ENCODE measurements around the gene ZNF30.
"Not testable (repeated sequence)": the region's sequence is repeated elsewhere in the genome, so short reads cannot be mapped to it uniquely, and the experiment has no call there.

Gene ZNF30

DNA sequence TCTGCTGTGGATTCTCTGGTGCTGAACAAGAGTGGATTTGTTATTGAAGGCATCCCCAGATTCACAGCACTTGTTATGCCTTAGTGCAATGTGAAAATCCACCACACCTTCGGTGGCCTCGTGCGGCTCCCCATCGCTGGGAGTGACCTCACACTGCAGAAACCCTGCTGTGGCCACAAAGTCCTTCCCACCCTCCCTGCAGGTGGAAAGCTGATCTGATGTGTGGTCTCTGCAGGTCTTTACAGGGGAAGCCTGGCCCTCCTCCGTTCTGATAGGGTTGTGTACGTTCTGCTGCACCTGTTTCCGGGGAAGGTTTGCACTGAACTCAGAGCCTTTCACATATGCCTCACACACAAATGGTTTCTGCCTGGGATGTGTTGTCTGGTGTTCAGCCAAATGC is 32.3 kb downstream of the ZNF30 start:
- H3K27me3 ChIP-seq (replicated peaks; ENCODE audit: control insufficient read depth, insufficient read depth, low read length, poor library complexity, severe bottlenecking), result no peaks in the 10 kb centered on the region
- H3K4me3 ChIP-seq (ENCODE audit: insufficient read depth, low read depth, low read length, poor library complexity, severe bottlenecking), result no peak overlapping the region
- peaks cover 54% of the 10 kb centered on the region for H3K36me3 ChIP-seq (ENCODE audit: control insufficient read depth, insufficient read depth, low read length)
- peaks cover 9% of the 10 kb centered on the region for H3K4me1 ChIP-seq (ENCODE audit: control insufficient read depth, insufficient read depth, low read length, poor library complexity, severe bottlenecking)
- H3K9me3 ChIP-seq (ENCODE audit: control insufficient read depth, low read length), result peaks cover 67% of the 10 kb centered on the region
- no peak overlapping the region for H3K27ac ChIP-seq (ENCODE audit: insufficient read depth, low read length, poor library complexity, severe bottlenecking)
- no peak for DNase-seq

DNA sequence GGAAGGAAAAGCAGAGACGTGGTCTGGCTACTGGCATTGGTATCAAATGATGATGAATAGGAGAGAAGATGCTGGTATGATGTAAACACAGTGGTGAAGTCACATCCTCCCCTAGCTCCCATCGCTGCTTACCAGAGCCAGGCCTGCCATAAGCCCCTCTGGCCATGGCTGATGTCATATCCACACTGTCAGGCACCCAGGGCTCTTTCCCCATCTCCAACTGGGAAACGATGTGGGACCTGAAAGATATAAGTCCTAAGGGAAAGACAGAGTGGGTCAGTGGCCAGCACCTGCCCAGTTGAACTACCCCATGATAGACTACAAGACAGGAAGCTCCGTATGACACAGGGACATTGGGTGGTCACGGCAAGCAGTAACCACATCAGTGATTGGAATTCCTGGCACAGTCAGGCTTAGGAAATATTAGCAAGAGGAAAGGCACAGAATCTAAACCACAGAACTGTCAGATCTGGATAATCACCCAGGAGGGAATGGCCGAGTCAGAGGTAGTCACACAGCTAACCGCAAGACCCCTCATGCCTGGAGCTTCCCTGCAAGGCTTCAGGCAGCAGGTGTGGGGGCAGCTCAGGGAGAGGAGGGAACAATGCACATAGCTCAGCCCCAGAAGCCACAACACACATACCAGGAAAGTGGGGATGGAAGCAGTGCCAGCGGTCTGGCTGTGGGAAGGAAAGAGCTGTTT is 33.6 kb downstream of the ZNF30 start:
- H3K9me3 ChIP-seq (ENCODE audit: control insufficient read depth, low read length), result peaks cover 65% of the 10 kb centered on the region
- H3K4me3 ChIP-seq (ENCODE audit: insufficient read depth, low read depth, low read length, poor library complexity, severe bottlenecking), result no peak overlapping the region
- no peak for DNase-seq
- no peaks in the 10 kb centered on the region for H3K27me3 ChIP-seq (replicated peaks; ENCODE audit: control insufficient read depth, insufficient read depth, low read length, poor library complexity, severe bottlenecking)
- peaks cover 9% of the 10 kb centered on the region for H3K4me1 ChIP-seq (ENCODE audit: control insufficient read depth, insufficient read depth, low read length, poor library complexity, severe bottlenecking)
- no peak overlapping the region for H3K27ac ChIP-seq (ENCODE audit: insufficient read depth, low read length, poor library complexity, severe bottlenecking)
- peaks cover 54% of the 10 kb centered on the region for H3K36me3 ChIP-seq (ENCODE audit: control insufficient read depth, insufficient read depth, low read length)

DNA sequence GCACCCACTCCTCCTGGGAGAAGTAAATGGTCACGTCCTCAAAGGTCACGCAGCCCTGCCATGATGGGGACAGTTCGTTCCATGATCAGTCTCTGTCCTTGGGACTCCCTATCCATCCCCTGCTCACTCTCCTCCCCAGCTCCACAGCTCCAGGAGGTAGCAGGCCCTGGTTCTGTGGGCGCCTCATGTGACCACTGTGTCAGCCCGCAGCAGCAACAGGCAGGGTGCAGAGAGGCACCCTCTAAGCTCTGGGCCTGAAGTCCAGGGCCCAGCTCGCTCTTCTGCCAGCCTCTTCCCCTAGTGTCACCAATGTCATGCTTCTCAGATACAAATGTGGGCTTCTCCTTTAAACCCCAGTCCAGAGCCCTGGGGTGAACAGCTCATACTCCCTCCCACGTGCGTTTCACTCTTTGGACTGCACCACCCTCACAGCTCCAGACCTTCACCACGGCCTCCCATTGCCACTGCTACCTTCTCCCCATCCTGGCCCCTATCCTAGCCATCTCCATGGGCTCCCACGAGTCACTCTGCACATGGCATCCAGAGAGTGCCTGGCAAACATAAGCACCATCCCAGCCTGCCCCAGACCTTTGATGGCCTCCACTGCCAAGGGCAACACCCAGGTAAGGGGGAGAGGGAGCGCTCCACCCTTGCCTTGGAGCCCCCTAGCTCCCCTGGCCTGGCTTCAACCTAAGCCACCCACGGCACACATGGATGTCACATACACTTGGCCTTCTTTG is 34.4 kb downstream of the ZNF30 start:
- peaks cover 50% of the 10 kb centered on the region for H3K36me3 ChIP-seq (ENCODE audit: control insufficient read depth, insufficient read depth, low read length)
- H3K4me3 ChIP-seq (ENCODE audit: insufficient read depth, low read depth, low read length, poor library complexity, severe bottlenecking), result peak overlapping the region; percentile 10
- H3K27ac ChIP-seq (ENCODE audit: insufficient read depth, low read length, poor library complexity, severe bottlenecking), result peak overlapping the region; percentile 44
- H3K4me1 ChIP-seq (ENCODE audit: control insufficient read depth, insufficient read depth, low read length, poor library complexity, severe bottlenecking), result peaks cover 9% of the 10 kb centered on the region
- no peaks in the 10 kb centered on the region for H3K27me3 ChIP-seq (replicated peaks; ENCODE audit: control insufficient read depth, insufficient read depth, low read length, poor library complexity, severe bottlenecking)
- peaks cover 60% of the 10 kb centered on the region for H3K9me3 ChIP-seq (ENCODE audit: control insufficient read depth, low read length)
- no peak for DNase-seq

DNA sequence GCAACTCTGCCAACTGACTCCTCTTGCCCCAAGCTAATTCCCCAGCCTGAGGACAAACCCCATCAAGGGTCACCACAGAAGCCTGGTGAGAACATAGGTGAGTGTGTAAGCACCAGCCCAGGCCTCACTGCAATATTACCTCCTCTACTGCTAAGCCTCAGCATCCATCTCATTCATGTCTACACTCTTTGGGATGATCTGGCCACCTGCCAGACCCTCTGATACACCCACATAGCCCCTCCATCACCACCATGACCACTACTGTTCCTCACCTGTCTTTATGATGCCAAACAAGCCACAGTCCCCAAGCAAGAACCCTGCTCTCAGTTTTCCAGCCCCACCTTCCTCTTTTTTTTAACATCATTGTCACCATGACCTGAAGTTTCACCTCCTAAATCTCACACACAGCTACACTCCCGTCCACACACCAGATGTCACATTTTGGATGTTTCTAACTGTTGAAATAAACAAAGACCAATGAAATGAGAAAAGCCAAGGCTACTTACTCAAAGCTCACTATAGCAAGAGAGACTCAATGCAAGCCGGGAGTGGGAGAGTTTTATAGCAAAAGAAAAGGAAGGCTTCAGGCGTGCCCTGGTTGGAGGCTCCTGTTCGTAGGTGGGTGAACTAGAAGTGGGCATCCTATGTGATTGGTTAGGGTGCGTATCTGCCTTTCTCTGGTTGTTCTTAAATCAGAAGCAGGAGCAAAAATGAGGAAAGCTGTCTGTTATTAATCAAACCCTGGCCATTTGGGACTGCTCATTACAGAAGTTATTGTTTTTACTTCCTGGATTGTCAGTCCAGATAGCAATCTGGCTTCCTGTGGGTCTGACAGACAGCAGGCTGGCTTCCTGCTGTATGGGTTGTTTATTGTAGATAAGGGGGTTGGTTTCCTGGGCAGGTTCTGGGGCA is 35.3 kb downstream of the ZNF30 start:
- H3K27me3 ChIP-seq (replicated peaks; ENCODE audit: control insufficient read depth, insufficient read depth, low read length, poor library complexity, severe bottlenecking), result no peaks in the 10 kb centered on the region
- peaks cover 9% of the 10 kb centered on the region for H3K4me1 ChIP-seq (ENCODE audit: control insufficient read depth, insufficient read depth, low read length, poor library complexity, severe bottlenecking)
- peaks cover 50% of the 10 kb centered on the region for H3K36me3 ChIP-seq (ENCODE audit: control insufficient read depth, insufficient read depth, low read length)
- H3K27ac ChIP-seq (ENCODE audit: insufficient read depth, low read length, poor library complexity, severe bottlenecking), result peak overlapping the region; percentile 61
- peaks cover 51% of the 10 kb centered on the region for H3K9me3 ChIP-seq (ENCODE audit: control insufficient read depth, low read length)
- H3K4me3 ChIP-seq (ENCODE audit: insufficient read depth, low read depth, low read length, poor library complexity, severe bottlenecking), result peak overlapping the region; percentile 88
- peak in 2 of 3 donors; percentile 6 to 33 for DNase-seq

DNA sequence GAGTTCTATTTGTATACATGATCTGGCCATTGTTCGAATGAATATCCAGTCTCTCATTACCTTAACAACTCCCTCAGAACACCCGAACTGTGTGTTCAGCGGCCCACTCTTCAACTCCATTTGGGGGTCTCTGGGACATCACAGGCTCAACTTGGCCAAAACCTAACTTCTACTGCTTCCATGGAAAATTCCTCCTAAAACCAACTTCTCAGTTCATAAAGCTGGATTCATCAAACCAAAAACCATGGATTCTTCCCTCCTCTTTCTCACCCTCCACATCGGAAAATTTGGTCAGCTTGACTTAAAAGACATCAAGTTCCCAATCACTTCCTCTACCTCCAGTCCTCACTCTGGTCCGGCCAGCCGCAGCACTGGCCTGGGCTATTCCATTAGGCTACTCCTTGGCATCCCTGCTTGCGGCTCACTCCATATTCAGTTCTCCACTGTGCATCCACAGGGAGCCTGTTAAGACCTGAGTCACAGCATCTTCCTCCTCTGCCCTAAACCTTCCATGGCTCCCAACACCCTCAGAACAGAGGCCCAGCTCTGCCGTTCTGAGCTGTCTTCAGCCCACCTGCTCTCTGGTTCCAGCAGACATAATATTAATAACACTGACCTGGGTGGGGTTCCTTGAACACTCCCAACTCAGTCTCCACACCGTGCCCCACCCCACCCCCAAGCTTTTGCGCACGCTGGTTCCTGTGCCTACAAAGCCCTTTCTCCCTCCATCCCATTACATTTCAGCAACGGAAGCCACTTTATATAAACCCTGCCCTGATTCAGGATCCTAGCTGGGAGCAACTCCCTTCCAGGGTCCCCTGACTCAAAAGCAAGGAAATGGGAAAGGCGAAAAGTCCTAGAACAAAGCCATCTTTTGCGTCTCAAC is 36.2 kb downstream of the ZNF30 start:
- H3K27me3 ChIP-seq (replicated peaks; ENCODE audit: control insufficient read depth, insufficient read depth, low read length, poor library complexity, severe bottlenecking), result no peaks in the 10 kb centered on the region
- DNase-seq, result no peak
- H3K36me3 ChIP-seq (ENCODE audit: control insufficient read depth, insufficient read depth, low read length), result peaks cover 44% of the 10 kb centered on the region
- H3K9me3 ChIP-seq (ENCODE audit: control insufficient read depth, low read length), result peaks cover 42% of the 10 kb centered on the region
- H3K4me1 ChIP-seq (ENCODE audit: control insufficient read depth, insufficient read depth, low read length, poor library complexity, severe bottlenecking), result peaks cover 9% of the 10 kb centered on the region
- peak overlapping the region; percentile 88 for H3K4me3 ChIP-seq (ENCODE audit: insufficient read depth, low read depth, low read length, poor library complexity, severe bottlenecking)
- H3K27ac ChIP-seq (ENCODE audit: insufficient read depth, low read length, poor library complexity, severe bottlenecking), result peak overlapping the region; percentile 61

DNA sequence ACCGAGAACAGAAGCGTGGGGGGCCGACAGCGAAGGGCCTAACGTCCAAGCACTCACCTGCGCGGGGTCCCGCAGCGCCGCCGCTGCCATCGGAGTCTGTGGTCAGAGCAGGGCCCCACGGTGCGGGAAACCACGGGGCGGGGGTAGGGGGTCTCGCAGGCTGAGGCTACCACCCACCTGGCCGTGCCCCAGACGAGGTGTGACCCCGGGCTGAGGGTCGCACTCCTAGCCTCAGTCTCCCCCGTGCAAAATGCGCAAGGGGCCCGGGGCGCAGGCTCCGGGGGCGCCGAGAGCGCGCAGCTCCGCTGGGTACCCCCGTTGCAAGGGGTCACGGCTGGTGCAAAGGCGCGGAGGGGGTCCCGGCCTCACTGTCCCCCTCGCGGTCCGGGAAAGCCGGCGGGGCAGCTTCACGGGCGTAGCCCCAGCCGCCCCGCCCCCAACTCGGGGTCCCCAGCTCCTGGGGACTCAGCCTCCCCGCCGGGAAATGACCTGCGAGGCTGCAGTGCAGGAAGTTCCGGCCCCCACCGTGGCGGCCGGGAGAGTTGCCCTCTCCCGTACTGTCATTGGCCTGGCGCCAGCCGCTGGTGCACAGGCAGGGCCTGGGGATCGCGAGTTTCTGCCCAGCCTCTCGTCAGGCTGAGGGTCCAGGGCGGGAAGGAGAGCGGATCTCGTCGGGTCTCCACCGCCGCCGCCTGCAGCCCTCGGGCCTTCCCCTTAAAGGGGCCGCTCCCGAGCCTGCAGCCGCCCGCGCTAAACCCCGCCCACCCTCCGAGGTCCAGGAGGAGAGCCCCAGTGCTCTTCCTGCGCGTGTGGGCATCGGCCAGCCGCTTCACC is 37.1 kb downstream of the ZNF30 start, which contains the start of gene ZNF792:
TSS of gene ZNF792 (minus strand) at position 657 of the 834 bp plus-strand sequence. CDS start at position 90, 567 bp downstream.
- H3K4me1 ChIP-seq (ENCODE audit: control insufficient read depth, insufficient read depth, low read length, poor library complexity, severe bottlenecking), result peaks cover 9% of the 10 kb centered on the region
- H3K9me3 ChIP-seq (ENCODE audit: control insufficient read depth, low read length), result peaks cover 34% of the 10 kb centered on the region
- no peaks in the 10 kb centered on the region for H3K27me3 ChIP-seq (replicated peaks; ENCODE audit: control insufficient read depth, insufficient read depth, low read length, poor library complexity, severe bottlenecking)
- H3K27ac ChIP-seq (ENCODE audit: insufficient read depth, low read length, poor library complexity, severe bottlenecking), result peak within 1 kb of the TSS; percentile 61
- peak within 1 kb of the TSS; percentile 88 for H3K4me3 ChIP-seq (ENCODE audit: insufficient read depth, low read depth, low read length, poor library complexity, severe bottlenecking)
- H3K36me3 ChIP-seq (ENCODE audit: control insufficient read depth, insufficient read depth, low read length), result peaks cover 35% of the 10 kb centered on the region
- DNase-seq, result peak; percentile 7 to 24 (median 11)

DNA sequence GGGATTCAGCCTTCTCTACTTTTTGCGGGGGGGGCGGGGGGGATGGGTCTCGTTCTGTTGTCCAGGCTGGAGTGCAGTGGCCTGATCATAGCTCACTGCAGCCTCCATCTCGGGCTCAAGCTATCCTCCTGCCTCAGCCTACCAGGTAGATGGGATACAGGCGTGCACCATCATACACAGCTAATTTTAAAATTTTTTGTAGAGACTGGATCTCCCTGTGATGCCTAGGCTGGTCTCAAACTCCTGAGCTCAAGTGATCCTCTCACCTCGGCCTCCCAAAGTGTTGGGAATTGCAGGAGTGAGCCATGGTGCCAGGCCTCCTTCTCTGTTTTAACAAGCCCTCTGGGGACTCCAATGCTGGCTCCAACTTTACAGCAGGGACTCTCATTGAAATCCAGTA is 37.9 kb downstream of the ZNF30 start:
- DNase-seq, result no peak
- Histone ChIP-seq H3K27ac (ENCODE audit: insufficient read depth, low read length, poor library complexity, severe bottlenecking) (no peak overlapping the region), H3K27me3 (replicated peaks; ENCODE audit: control insufficient read depth, insufficient read depth, low read length, poor library complexity, severe bottlenecking) (no peaks in the 10 kb centered on the region), H3K9me3 (ENCODE audit: control insufficient read depth, low read length) (peaks cover 26% of the 10 kb centered on the region), H3K4me3 (ENCODE audit: insufficient read depth, low read depth, low read length, poor library complexity, severe bottlenecking) (no peak overlapping the region), H3K36me3 (ENCODE audit: control insufficient read depth, insufficient read depth, low read length) (peaks cover 27% of the 10 kb centered on the region), H3K4me1 (ENCODE audit: control insufficient read depth, insufficient read depth, low read length, poor library complexity, severe bottlenecking) (peaks cover 9% of the 10 kb centered on the region)

DNA sequence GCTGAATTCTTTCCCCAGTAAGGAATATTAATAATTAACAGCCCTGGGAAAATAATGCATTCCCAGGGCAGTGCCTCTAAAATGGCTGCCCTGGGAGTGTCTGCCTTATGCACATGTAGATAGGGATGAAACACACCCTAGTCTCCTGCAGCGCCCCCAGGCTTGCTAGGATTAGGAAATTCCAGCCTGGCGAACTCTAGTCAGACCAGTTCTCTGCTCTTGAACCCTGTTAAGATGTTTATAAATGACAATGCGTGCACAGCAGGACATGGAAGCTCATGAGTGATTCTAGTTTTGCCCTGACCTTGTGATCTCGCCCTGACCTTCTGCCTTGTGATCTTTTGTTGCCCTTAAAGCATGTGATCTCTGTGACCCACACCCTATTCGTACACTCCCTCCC is 38.8 kb downstream of the ZNF30 start:
- peaks cover 18% of the 10 kb centered on the region for H3K9me3 ChIP-seq (ENCODE audit: control insufficient read depth, low read length)
- H3K27ac ChIP-seq (ENCODE audit: insufficient read depth, low read length, poor library complexity, severe bottlenecking); H3K27me3 ChIP-seq (replicated peaks; ENCODE audit: control insufficient read depth, insufficient read depth, low read length, poor library complexity, severe bottlenecking); DNase-seq; H3K4me3 ChIP-seq (ENCODE audit: insufficient read depth, low read depth, low read length, poor library complexity, severe bottlenecking); H3K4me1 ChIP-seq (ENCODE audit: control insufficient read depth, insufficient read depth, low read length, poor library complexity, severe bottlenecking): not testable (repeated sequence)
- peaks cover 18% of the 10 kb centered on the region for H3K36me3 ChIP-seq (ENCODE audit: control insufficient read depth, insufficient read depth, low read length)

All from effector memory CD4-positive, alpha-beta T cell (primary cell).